Colonic mucosa (tissue), 4 donors: ENCODE results near the gene CLECL1. TPM values are rescaled to one million over a fixed set of nuclear protein-coding genes. Genes with fewer than 3 reads are reported as not detected.

ENCODE experiments used
- DNase-seq: peaks from one replicate; pipeline ENCODE4 v3.0.0-alpha.2; 2020
- H3K27ac ChIP-seq: fragments of 200-600 bp; one replicate; pipeline ENCODE4 v1.8.0; 2021
- H3K27me3 ChIP-seq: fragments of 200-600 bp; one replicate; pipeline ENCODE4 v1.8.0; 2021
- H3K36me3 ChIP-seq: fragments of 200-600 bp; one replicate; pipeline ENCODE4 v1.8.0; 2021
- H3K4me1 ChIP-seq: fragments of 200-600 bp; one replicate; pipeline ENCODE4 v1.8.0; 2021; ENCODE audit warnings: mild to moderate bottlenecking
- H3K4me3 ChIP-seq: fragments of 200-600 bp; one replicate; pipeline ENCODE4 v1.8.0; 2021
- H3K9ac ChIP-seq, 2 donors: one replicate each; pipeline ENCODE4 v1.7.0; 2013; ENCODE audit warnings: control low read depth in 2 of 2, low read depth in 2 of 2, low read length in 2 of 2
- H3K9me3 ChIP-seq: fragments of 200-600 bp; one replicate; pipeline ENCODE4 v1.8.0; 2021
- intact Hi-C: fragments of 100-400 bp; cut with DNase I; formaldehyde crosslinking; loops from one replicate; pipeline ENCODE4 v1.14.1; 2022
- total RNA-seq, 2 donors: library from RNA; stranded (reverse); fragmentation: NEBNext Ultra II Directional in 1 of 2; extraction: Animal tissue kit (Norgen Biotek cat#: 25700) in 1 of 2; gene quantifications; one replicate each; pipeline ENCODE4 v1.2.1, GENCODE V29; 2021
- TF ChIP-seq, protein P1 (sequence below): fragments of 200-600 bp; IDR thresholded peaks from one replicate; pipeline ENCODE4 v1.8.0; 2022; ENCODE audit warnings: antibody characterized with exemption, mild to moderate bottlenecking
- donor health status: healthy.
- donor health status: DM: no; HTN: no; CAD: no.
- donor health status: DM: no; HTN: no; CAD: no.

The CLECL1 gene
- total RNA-seq, 2 donors from 2014 or later = 0.40 TPM; not detected in 1

DNA sequence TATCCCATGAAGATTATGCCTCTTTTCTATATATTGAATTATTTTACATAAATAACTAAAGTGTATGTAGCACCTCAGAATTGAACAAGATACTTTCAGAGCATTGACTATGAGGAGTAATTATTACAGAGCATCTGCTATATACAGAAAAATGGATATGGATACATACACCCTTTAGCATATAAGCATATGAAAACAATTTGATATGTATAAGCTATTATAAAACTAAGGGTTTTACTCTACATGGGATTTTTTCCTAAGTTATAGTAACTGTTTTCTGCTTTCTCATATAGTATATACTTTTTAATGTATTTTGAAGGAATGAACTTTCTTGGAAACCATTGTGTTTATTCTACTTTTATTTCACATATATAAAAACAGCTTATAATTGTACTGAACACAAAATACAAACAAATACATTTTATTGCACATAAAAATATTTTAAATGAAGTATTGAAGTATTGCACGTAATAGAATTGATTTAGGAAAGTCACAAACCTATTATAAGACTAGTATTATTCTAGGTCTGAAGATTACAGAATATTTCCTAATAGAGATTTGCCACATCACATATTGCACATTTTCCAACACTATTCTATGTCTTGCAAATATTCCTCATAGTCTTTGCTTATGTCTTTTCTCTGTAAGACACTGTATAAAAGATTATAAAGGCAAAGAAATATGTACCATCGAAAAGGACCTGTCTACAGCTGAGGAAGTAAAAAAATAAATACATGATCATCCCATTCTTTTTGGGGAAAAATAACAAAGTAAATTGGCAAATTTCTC lies 19.4 kb upstream of the CLECL1 start:
- TF ChIP-seq, protein P1, sequence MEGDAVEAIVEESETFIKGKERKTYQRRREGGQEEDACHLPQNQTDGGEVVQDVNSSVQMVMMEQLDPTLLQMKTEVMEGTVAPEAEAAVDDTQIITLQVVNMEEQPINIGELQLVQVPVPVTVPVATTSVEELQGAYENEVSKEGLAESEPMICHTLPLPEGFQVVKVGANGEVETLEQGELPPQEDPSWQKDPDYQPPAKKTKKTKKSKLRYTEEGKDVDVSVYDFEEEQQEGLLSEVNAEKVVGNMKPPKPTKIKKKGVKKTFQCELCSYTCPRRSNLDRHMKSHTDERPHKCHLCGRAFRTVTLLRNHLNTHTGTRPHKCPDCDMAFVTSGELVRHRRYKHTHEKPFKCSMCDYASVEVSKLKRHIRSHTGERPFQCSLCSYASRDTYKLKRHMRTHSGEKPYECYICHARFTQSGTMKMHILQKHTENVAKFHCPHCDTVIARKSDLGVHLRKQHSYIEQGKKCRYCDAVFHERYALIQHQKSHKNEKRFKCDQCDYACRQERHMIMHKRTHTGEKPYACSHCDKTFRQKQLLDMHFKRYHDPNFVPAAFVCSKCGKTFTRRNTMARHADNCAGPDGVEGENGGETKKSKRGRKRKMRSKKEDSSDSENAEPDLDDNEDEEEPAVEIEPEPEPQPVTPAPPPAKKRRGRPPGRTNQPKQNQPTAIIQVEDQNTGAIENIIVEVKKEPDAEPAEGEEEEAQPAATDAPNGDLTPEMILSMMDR = no peak
- H3K4me3 ChIP-seq = no peak overlapping the region
- intact Hi-C loops = no loop called here
- DNase-seq = no peak
- no peaks in the 10 kb centered on the region for H3K9me3 ChIP-seq
- H3K27ac ChIP-seq = no peak overlapping the region
- no peak overlapping the region for H3K9ac ChIP-seq
- no peaks in the 10 kb centered on the region for H3K4me1 ChIP-seq
- no peaks in the 10 kb centered on the region for H3K27me3 ChIP-seq
- H3K36me3 ChIP-seq = no peaks in the 10 kb centered on the region

DNA sequence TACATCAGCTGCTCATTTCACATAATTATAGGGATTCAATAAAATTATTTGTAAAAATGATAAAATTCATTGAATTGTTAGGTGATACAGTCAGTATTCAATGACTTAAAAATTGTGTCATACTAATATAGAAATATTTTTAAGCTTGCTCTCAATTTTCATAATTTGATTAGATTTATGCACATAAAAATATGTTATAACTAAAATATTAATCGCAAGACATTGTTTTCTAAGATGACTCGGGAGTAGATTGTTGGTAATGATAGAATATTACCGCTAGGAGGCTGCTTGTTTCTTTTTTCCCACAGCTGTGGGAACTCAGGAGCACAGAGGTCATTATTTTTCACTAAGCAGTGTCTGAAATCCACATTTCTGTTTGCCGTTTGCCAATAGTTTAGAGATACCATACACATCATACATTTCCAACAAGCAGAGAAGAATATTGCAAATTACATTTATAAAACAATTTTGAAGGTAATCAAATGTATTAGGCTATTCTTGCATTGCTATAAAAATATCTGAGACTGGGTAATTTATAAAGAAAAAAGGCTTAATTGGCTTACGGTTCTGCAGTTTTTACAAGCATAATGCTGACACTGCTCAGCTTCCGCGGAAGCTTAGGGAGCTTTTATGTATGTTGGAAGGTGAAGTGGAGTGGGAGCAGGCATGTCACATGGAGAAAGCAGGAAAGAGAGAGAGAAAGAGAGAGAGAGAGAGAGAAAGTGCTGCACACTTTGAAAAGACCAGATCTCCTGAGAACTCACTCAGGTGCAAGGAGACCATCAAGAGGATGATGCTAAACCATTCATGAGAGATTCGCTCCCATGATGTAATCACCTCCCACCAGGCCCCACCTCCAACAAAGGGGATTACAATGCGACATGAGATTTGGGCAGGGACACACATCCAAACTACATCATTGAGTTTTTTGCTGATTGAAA lies 18.6 kb upstream of the CLECL1 start:
- no peak overlapping the region for H3K27ac ChIP-seq
- no peak for DNase-seq
- intact Hi-C loops = loop anchor here (2.0 kb wide), 1 partner anchor 173 kb away; no protein-coding TSS in a partner anchor

DNA sequence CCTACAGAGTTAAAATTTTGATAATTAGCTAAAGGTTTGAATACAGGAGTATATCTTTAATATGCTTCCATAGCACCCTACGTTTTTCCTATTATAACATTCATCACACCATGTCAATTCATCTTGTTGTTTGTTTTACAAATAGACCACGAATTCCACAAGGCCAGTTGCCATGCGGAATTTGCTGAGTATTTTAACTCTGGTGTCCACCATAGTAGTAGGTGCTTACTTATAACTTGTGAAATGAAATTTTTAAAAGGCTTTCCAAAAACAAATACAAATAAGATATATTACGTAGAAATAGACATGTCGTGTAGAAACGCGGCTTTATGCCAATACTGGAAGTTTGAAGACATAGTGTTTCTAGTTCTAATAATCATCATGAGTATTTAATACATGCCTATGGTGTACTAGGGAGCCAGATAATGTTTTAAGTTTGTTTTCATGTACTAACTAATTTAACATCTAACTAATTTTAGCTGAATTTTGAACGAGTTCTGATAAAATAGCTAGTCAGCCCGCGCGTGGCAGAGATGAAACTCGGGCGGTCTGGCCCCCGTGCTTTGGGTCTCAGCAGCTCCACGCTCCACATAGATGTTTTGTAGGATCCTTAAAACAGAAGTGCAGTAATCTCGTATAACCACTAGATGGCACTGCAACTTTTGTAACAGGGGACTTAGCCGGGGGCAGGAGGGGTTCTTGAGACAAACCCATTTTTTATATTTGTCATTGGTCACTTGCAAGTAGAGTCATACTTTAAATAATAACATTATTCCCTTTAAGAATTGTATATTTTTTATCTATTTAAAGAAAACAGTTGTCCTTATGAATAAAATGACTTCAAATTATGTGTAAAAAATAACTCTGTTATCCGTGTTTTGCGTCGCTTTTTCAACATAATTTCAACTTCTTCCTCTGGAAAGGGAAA lies 17.6 kb upstream of the CLECL1 start:
- TF ChIP-seq, protein P1 = peak; percentile 77
- H3K9ac ChIP-seq = no peak overlapping the region

More for the DNA sequence above, 18.6 kb upstream of the CLECL1 start:
- Histone ChIP-seq H3K36me3 (no peaks in the 10 kb centered on the region), H3K9me3 (no peaks in the 10 kb centered on the region), H3K27me3 (no peaks in the 10 kb centered on the region), H3K9ac (no peak overlapping the region), H3K4me1 (no peaks in the 10 kb centered on the region), H3K4me3 (no peak overlapping the region)
- TF ChIP-seq, protein P1 = no peak

DNA sequence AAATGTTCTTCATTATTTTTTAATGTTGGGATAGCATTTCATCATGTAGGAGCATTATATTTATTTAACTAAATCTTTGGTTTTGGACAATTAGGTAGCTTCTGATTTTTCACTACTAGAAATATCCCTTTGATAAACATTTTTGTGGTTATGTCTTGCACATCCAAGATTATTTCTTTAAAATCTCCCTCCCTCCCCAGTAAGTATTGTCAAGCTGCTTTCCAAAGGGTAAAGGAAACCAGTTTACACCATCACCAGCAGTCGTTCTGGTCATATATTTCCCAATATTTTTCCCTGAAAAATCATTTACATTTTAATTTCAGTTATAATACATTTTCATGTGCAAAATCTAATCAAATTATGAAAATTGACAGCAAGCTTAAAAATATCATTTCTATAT lies 16.7 kb upstream of the CLECL1 start:
- TF ChIP-seq, protein P1 = no peak
- Histone ChIP-seq H3K36me3 (no peaks in the 10 kb centered on the region), H3K27me3 (no peaks in the 10 kb centered on the region), H3K4me3 (no peak overlapping the region), H3K9ac (no peak overlapping the region), H3K4me1 (no peaks in the 10 kb centered on the region), H3K9me3 (no peaks in the 10 kb centered on the region), H3K27ac (no peak overlapping the region)
- intact Hi-C loops = loop anchor here (2.0 to 10.0 kb wide), 3 partner anchors 45 to 395 kb away; no protein-coding TSS in a partner anchor
- no peak for DNase-seq

More for the DNA sequence above, 17.6 kb upstream of the CLECL1 start:
- H3K27ac ChIP-seq = no peak overlapping the region
- H3K4me3 ChIP-seq = no peak overlapping the region
- no peaks in the 10 kb centered on the region for H3K36me3 ChIP-seq
- intact Hi-C loops = loop anchor here (2.0 kb wide), 1 partner anchor 174 kb away; no protein-coding TSS in a partner anchor
- H3K9me3 ChIP-seq = no peaks in the 10 kb centered on the region
- peak; percentile 50 for DNase-seq
- H3K27me3 ChIP-seq = no peaks in the 10 kb centered on the region
- H3K4me1 ChIP-seq = no peaks in the 10 kb centered on the region
